SK-N-SH (cell line): ENCODE results near the gene C10orf120.

ENCODE experiments used
- CTCF ChIP-seq: fragments of 200-600 bp; sonication (generic); IDR thresholded peaks from 2 replicates; pipeline ENCODE4 v1.6.1; 2017; ENCODE audit warnings: antibody characterized with exemption, mild to moderate bottlenecking, moderate library complexity
- EZH2phosphoT487 ChIP-seq: fragments of 200-600 bp; sonication (generic); IDR thresholded peaks from 2 replicates; pipeline ENCODE4 v1.6.1; 2017; ENCODE audit warnings: low read depth, mixed run types, mild to moderate bottlenecking, antibody characterized with exemption, moderate library complexity, borderline replicate concordance
- GATA2 ChIP-seq: sonication (generic); formaldehyde crosslinking; IDR thresholded peaks from 2 replicates; pipeline ENCODE4 v1.5.0; 2020; ENCODE audit warnings: mild to moderate bottlenecking, missing genetic modification reagents
- MAX ChIP-seq: IDR thresholded peaks from 2 replicates; pipeline ENCODE4 v1.4.0; 2012; ENCODE audit warnings: low read depth
- MXI1 ChIP-seq: IDR thresholded peaks from 2 replicates; pipeline ENCODE4 v1.6.1; 2012; ENCODE audit warnings: mild to moderate bottlenecking, low read depth, low read length, improper control_type of control experiment
- NRF1 ChIP-seq: IDR thresholded peaks from 2 replicates; pipeline ENCODE4 v1.6.1; 2012; ENCODE audit warnings: low read depth, mild to moderate bottlenecking, low read length
- POLR2AphosphoS5 ChIP-seq: IDR thresholded peaks from 2 replicates; pipeline ENCODE4 v1.6.1; 2012; ENCODE audit warnings: low read depth, low read length
- RAD21 ChIP-seq: IDR thresholded peaks from 2 replicates; pipeline ENCODE4 v1.6.1; 2012; ENCODE audit warnings: mild to moderate bottlenecking, low read length
- RCOR1 ChIP-seq: fragments of 150-350 bp; IDR thresholded peaks from 2 replicates; pipeline ENCODE4 v1.6.1; 2017; ENCODE audit warnings: antibody characterized with exemption, low read length
- REST ChIP-seq: IDR thresholded peaks from 2 replicates; pipeline ENCODE4 v1.6.1; 2012; ENCODE audit warnings: mild to moderate bottlenecking, low read depth, low read length, moderate library complexity
- RFX5 ChIP-seq: IDR thresholded peaks from 2 replicates; pipeline ENCODE4 v1.6.1; 2012; ENCODE audit warnings: mild to moderate bottlenecking, improper control_type of control experiment, low read length

GRCh38 chr10:122733931-122734665 is 34.5 kb upstream of the C10orf120 start:
- TF ChIP-seq REST = no peak
- TF ChIP-seq EZH2phosphoT487 = no peak
- no peak for TF ChIP-seq CTCF
- no peak for TF ChIP-seq POLR2AphosphoS5
- no peak for TF ChIP-seq MAX
- TF ChIP-seq MXI1 = no peak
- no peak for TF ChIP-seq RAD21
- TF ChIP-seq RFX5 = no peak
- TF ChIP-seq NRF1 = no peak
- no peak for TF ChIP-seq RCOR1
- TF ChIP-seq GATA2 (CRISPR knock-in tag) = no peak
